ENCODE results near the gene PCMT1. TPM values are rescaled to one million over a fixed set of nuclear protein-coding genes. Genes with fewer than 3 reads are reported as not detected.
"Not testable (repeated sequence)": the region's sequence is repeated elsewhere in the genome, so short reads cannot be mapped to it uniquely, and the experiment has no call there.

The PCMT1 gene
- total and polyA plus RNA-seq, 10 of the 15 experiments (the other 5 are each of a cell fraction or from before 2014, with no cell fraction given): 48.5 to 126 (median 81.2) TPM

DNA sequence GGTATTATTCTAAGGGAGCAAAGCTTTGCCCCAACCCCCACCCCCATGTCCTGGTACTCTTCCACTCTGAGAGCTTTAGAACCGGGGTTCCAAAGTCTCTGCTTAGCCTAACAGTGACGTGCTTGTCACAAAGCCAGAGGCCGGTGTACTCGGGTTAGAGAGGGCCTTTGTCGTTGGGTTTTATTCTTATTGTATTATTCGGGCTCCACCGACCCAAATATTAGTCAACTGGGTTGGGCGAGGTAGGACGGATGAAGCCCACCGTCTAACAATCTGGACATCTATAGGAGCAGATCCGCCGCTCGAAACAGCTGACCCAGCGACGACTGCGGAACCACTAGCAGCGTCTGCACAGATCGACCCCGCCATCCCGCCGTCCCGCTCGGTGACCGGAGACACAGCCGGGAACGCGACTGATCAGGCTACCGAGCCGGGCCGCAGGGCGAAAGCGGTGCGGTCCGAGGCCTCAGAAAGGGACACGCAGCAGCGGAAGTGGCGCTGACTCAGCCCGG lies 403 bp upstream of the PCMT1 start:
- FAIRE-seq: peak; percentile 44

DNA sequence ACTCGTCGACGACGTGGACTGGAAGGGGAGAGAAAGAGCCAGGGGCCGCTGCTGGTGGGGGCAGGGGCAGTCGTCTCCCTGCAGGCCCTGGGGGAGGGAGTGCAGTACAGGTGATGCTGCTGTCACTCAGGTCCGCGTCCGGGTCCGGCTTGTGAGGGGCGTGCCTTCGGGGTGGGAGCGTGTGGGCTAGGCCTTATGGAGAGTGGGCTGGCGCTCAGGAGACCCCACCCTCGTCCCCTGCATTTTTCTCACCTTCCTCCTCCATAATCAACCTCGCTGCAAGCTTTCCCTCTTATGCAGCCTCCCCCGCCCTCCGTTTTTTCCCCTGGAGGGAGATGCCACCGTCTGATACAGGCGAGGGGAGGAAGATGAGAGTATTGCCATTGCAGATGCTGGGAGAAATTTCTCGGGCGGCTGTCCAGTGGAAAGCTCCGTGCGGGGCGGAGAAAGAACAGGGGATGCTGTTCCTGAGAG lies 632 bp downstream of the PCMT1 start:
- peaks cover 54% of the 10 kb centered on the region for H3K79me2 ChIP-seq (ENCODE audit: control insufficient read depth, insufficient read depth, low read length)
- intact Hi-C loops (cut with micrococcal nuclease; ENCODE audit: unreplicated experiment) (no loop called here), in situ Hi-C loops (cut with MboI) (no loop called here)
- RAD21 ChIA-PET (ENCODE audit: unreplicated experiment): interaction anchor here (0.9 to 1.2 kb wide), 2 partner anchors 13 to 32 kb away, joined by 3 read pairs; no protein-coding TSS in a partner anchor
- peaks cover 13% of the 10 kb centered on the region for H3K4me1 ChIP-seq (ENCODE audit: control insufficient read depth, insufficient read depth, low read length)
- no peak for FAIRE-seq
- no TSS peak for BruUV-seq (replicated peaks)
- peak overlapping the region; percentile 80 for H3K27ac ChIP-seq (ENCODE audit: control insufficient read depth, insufficient read depth)
- whole genome bisulfite sequencing (ENCODE audit: insufficient coverage, insufficient replicate concordance, low lambda C conversion rate, missing lambda C conversion rate): 6% methylated on average over 18 of the region's 25 CpGs
- H3K4me2 ChIP-seq (ENCODE audit: control insufficient read depth, insufficient read depth): peak overlapping the region; percentile 88
- H3K9me3 ChIP-seq (replicated peaks; ENCODE audit: control insufficient read depth, insufficient read depth, low read length): no peaks in the 10 kb centered on the region
- peak overlapping the region; percentile 98 for H2AFZ ChIP-seq (ENCODE audit: control insufficient read depth, low read depth, low read length)
- DNase-seq (ENCODE audit: low read depth, low spot score): no peak
- SMC1A ChIA-PET (ENCODE audit: uncharacterized antibody, unreplicated experiment): interaction anchor here (1.0 to 1.4 kb wide), 3 partner anchors 10 to 204 kb away, joined by 3 to 4 read pairs (median 4); partner anchors contain the start of genes LATS1 and PPIL4
- peak overlapping the region; percentile 90 for H3K4me3 ChIP-seq
- H3K36me3 ChIP-seq (ENCODE audit: control insufficient read depth in 2 of 2, insufficient read depth in 2 of 2, low read length in 1 of 2): no peaks in the 10 kb centered on the region
- peak; percentile 65 for ATAC-seq
- peak overlapping the region; percentile 89 for H3K9ac ChIP-seq (ENCODE audit: control insufficient read depth, insufficient read depth, low read length)
- no peaks in the 10 kb centered on the region; the same call in 1 of the 2 replicates for H4K20me1 ChIP-seq (ENCODE audit: control insufficient read depth, insufficient read depth)
- POLR2A ChIA-PET: interaction anchor here (1.0 to 2.5 kb wide), 3 partner anchors 12 to 32 kb away, joined by 3 to 11 read pairs (median 3); partner anchors contain the start of gene LATS1
- CTCF ChIA-PET: interaction anchor here (1.1 kb wide), 1 partner anchor 14 kb away, joined by 4 read pairs; no protein-coding TSS in a partner anchor
- H3K27me3 ChIP-seq (replicated peaks in 1 of 2; ENCODE audit: control insufficient read depth in 2 of 2, insufficient read depth in 2 of 2, low read length in 1 of 2): no peaks in the 10 kb centered on the region
- 0 out of 2 replicates have a peak, but pooled peaks have one; percentile 34 for TF ChIP-seq NBN (IDR thresholded peaks at IDR 0.05)
- TF ChIP-seq, protein P1, sequence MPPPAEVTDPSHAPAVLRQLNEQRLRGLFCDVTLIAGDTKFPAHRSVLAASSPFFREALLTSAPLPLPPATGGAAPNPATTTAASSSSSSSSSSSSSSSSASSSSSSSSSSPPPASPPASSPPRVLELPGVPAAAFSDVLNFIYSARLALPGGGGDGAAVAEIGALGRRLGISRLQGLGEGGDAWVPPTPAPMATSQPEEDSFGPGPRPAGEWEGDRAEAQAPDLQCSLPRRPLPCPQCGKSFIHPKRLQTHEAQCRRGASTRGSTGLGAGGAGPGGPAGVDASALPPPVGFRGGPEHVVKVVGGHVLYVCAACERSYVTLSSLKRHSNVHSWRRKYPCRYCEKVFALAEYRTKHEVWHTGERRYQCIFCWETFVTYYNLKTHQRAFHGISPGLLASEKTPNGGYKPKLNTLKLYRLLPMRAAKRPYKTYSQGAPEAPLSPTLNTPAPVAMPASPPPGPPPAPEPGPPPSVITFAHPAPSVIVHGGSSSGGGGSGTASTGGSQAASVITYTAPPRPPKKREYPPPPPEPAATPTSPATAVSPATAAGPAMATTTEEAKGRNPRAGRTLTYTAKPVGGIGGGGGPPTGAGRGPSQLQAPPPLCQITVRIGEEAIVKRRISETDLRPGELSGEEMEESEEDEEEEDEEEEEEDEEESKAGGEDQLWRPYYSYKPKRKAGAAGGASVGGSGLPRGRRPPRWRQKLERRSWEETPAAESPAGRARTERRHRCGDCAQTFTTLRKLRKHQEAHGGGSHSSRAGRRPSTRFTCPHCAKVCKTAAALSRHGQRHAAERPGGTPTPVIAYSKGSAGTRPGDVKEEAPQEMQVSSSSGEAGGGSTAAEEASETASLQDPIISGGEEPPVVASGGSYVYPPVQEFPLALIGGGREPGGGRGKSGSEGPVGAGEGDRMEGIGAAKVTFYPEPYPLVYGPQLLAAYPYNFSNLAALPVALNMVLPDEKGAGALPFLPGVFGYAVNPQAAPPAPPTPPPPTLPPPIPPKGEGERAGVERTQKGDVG (CRISPR knock-in tag; IDR thresholded peaks at IDR 0.05): no peak
- no peak for TF ChIP-seq RCOR1 (conservative IDR thresholded peaks at IDR 0.05; ENCODE audit: low read depth, low read length)
- TF ChIP-seq, protein P2, sequence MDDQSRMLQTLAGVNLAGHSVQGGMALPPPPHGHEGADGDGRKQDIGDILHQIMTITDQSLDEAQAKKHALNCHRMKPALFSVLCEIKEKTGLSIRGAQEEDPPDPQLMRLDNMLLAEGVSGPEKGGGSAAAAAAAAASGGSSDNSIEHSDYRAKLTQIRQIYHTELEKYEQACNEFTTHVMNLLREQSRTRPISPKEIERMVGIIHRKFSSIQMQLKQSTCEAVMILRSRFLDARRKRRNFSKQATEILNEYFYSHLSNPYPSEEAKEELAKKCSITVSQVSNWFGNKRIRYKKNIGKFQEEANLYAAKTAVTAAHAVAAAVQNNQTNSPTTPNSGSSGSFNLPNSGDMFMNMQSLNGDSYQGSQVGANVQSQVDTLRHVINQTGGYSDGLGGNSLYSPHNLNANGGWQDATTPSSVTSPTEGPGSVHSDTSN (IDR thresholded peaks at IDR 0.05; ENCODE audit: insufficient replicate concordance, low read depth, low read length): peak; percentile 81
- TF ChIP-seq, protein P3, sequence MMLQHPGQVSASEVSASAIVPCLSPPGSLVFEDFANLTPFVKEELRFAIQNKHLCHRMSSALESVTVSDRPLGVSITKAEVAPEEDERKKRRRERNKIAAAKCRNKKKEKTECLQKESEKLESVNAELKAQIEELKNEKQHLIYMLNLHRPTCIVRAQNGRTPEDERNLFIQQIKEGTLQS (IDR thresholded peaks at IDR 0.05; ENCODE audit: borderline replicate concordance, extremely low read depth, low read depth, low read length): no peak
- no peak; the same call in 1 of the 2 replicates for TF ChIP-seq GATAD2B (conservative IDR thresholded peaks at IDR 0.05; ENCODE audit: low read depth)

More for the DNA sequence above, 403 bp upstream of the PCMT1 start:
- CTCF ChIA-PET: interaction anchor here (1.1 kb wide), 1 partner anchor 15 kb away, joined by 4 read pairs; no protein-coding TSS in a partner anchor
- H3K4me3 ChIP-seq; H3K36me3 ChIP-seq (ENCODE audit: control insufficient read depth in 2 of 2, insufficient read depth in 2 of 2, low read length in 1 of 2); BruUV-seq (replicated peaks); H4K20me1 ChIP-seq (ENCODE audit: control insufficient read depth, insufficient read depth); H3K4me1 ChIP-seq (ENCODE audit: control insufficient read depth, insufficient read depth, low read length); H3K27me3 ChIP-seq (replicated peaks in 1 of 2; ENCODE audit: control insufficient read depth in 2 of 2, insufficient read depth in 2 of 2, low read length in 1 of 2); in situ Hi-C loops (cut with MboI); H3K9me3 ChIP-seq (replicated peaks; ENCODE audit: control insufficient read depth, insufficient read depth, low read length); DNase-seq (ENCODE audit: low read depth, low spot score): not testable (repeated sequence)
- peak overlapping the region; percentile 76 for H2AFZ ChIP-seq (ENCODE audit: control insufficient read depth, low read depth, low read length)
- ATAC-seq: peak; percentile 3; the same call in 2 of the 3 replicates
- intact Hi-C loops (cut with micrococcal nuclease; ENCODE audit: unreplicated experiment): loop anchor here (2.0 to 5.0 kb wide), 2 partner anchors 30 to 182 kb away; partner anchors contain the start of genes GINM1 and LATS1
- peak overlapping the region; percentile 80 for H3K27ac ChIP-seq (ENCODE audit: control insufficient read depth, insufficient read depth)
- H3K79me2 ChIP-seq (ENCODE audit: control insufficient read depth, insufficient read depth, low read length): peaks cover 48% of the 10 kb centered on the region
- RAD21 ChIA-PET (ENCODE audit: unreplicated experiment): interaction anchor here (1.2 kb wide), 1 partner anchor 14 kb away, joined by 3 read pairs; no protein-coding TSS in a partner anchor
- SMC1A ChIA-PET (ENCODE audit: uncharacterized antibody, unreplicated experiment): interaction anchor here (0.8 kb wide), 1 partner anchor 32 kb away, joined by 3 read pairs; no protein-coding TSS in a partner anchor
- peak; percentile 62; the same call in 1 of the 2 replicates for TF ChIP-seq POLR2AphosphoS5 (IDR thresholded peaks at IDR 0.05; ENCODE audit: low read length)
- TF ChIP-seq SPI1 (IDR thresholded peaks at IDR 0.05; ENCODE audit: borderline replicate concordance, insufficient read depth, low read depth, low read length): peak; percentile 30; the same call in 1 of the 2 replicates
- peak in 1 of 2 experiments; percentile 32; a peak in 1 of 4 replicates for TF ChIP-seq BHLHE40 (IDR thresholded peaks at IDR 0.05; ENCODE audit: borderline replicate concordance in 1 of 2, low read depth in 2 of 2, low read length in 1 of 2)
- TF ChIP-seq YY1 (IDR thresholded peaks at IDR 0.05; ENCODE audit: low read depth, low read length): 0 out of 2 replicates have a peak, but pooled peaks have one; percentile 46
- peak overlapping the region; percentile 28; the same call in 1 of the 2 replicates for H3K4me2 ChIP-seq (ENCODE audit: control insufficient read depth, insufficient read depth)
- POLR2A ChIA-PET: interaction anchor here (1.0 to 2.5 kb wide), 3 partner anchors 13 to 31 kb away, joined by 3 to 11 read pairs (median 3); partner anchors contain the start of gene LATS1
- under 1% methylated on average over 24 of the region's 38 CpGs for WGBS (ENCODE audit: insufficient coverage, insufficient replicate concordance, low lambda C conversion rate, missing lambda C conversion rate)
- peak overlapping the region; percentile 89; the same call in 1 of the 2 replicates for H3K9ac ChIP-seq (ENCODE audit: control insufficient read depth, insufficient read depth, low read length)
